HG03139 (cell line): ENCODE data around the gene POTEG.
"Not testable (repeated sequence)": the region's sequence is repeated elsewhere in the genome, so short reads cannot be mapped to it uniquely, and the experiment has no call there.

Source experiments
- ATAC-seq: cut with Tn5 transposase; IDR thresholded peaks from one replicate; pipeline ENCODE4 v1.9.1; 2021; ENCODE audit not compliant: unreplicated experiment

Gene POTEG

DNA sequence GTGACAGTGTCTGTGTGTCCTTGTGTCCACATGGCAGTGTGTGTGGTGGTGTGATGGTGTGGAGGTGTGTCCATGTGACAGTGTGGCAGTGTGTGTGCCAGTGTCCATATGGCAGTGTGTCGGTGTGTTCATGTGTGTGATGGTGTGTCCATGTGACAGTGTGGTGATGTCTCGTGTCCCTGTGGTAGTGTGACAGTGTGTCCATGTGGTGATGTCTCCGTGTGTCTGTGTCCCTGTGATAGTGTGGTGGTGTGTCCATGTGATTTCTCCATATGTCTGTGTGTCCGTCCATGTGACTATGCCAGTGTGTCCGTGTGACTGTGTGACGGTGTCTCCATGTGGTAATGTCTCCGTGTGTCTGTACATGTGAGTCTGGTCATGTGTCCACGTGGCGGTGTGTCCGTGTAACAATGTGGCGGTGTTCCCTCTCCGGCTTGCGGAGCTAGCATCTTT, 59.7 kb downstream of the POTEG start:
- ATAC-seq: not testable (repeated sequence)

DNA sequence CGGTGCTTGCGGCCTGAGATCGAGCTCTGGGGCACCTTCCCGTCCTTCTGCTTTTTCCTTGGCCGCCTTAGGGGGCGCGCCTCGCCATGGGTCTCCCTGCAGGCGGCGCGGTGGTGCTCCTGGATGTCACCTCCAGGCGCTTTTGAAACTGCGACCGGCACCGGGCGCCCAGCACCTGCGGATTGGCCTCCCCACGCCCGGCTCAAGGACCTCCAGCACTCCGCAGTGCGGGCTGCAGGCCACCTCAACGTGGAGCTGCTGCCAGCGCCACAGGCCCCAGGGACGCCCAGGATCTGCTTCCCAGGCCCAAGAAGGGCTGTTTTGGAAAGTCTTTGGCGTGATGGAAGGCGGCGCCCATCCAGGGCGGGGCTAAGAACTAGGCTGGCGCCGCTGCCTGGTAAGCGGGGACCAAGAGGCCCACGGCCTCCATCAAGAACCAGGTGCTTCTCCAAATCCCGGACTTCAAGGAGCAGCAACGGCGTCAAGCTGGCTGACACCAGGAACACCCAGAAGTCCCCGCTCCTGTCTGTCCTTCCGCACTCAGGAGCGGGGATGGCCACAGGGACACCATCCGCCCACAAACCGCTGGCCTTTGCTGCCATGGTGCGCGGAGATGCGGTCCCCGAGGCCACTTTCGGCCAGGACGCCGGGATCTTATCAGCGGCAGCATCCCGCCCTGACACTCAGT, 61.2 kb downstream of the POTEG start:
- ATAC-seq: not testable (repeated sequence)

DNA sequence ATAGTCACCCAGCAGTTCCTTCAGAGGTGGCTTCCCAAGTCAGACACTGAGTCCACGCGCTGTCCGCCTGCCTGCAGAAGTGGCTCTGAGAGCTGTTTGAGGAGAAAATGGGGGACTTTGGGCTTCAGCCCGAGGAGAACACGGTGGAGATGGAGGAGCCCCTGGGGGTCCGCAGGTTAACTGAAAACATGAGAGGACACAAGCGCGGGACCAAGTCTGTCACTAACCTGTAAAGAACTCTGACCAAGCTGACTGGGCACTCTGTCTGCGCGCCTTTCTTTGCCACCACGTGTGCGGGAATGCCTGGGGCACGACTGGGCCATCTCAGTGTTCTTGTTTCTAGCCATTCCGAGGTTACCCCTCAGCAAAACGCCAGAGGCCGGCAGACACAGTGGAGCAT, 62.4 kb downstream of the POTEG start:
- ATAC-seq: not testable (repeated sequence)

DNA sequence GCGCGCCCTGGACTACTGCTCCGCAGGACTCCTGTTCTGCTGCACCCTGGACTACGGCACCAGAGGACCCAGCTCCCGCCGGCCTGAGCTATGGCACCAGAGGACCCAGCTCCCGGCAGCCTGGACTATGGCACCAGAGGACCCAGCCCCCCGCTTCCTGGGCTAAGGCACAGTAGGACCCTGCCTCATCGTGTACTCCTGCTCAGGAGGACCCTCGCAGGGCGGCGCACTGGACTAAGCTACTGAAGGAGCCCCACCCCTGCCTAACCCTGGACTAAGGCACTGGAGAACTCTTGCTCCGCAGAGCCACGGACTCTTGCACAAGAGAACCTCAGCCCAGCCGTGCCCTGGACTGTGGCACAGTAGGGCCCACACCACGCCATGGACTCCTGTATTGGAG, 71.3 kb downstream of the POTEG start:
- ATAC-seq: not testable (repeated sequence)

DNA sequence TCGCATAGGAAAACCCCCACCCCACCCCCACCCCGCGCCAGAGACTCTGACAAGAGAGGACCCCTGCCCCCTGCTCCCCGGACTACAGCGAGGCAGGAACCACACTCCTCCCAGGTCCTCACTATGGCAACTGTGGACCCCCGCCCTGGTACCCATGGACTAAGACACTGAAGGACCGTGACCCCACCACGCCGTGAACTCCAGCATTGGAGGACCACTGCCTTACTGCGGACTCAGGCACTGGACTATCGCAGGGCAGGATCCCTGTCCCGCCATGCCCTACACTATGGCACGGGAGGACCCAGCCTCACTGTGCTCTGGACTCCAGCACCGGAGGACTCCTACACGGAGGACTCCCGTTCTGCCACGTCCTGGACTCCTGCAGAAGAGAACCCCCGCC, 71.8 kb downstream of the POTEG start:
- not testable (repeated sequence) for ATAC-seq

DNA sequence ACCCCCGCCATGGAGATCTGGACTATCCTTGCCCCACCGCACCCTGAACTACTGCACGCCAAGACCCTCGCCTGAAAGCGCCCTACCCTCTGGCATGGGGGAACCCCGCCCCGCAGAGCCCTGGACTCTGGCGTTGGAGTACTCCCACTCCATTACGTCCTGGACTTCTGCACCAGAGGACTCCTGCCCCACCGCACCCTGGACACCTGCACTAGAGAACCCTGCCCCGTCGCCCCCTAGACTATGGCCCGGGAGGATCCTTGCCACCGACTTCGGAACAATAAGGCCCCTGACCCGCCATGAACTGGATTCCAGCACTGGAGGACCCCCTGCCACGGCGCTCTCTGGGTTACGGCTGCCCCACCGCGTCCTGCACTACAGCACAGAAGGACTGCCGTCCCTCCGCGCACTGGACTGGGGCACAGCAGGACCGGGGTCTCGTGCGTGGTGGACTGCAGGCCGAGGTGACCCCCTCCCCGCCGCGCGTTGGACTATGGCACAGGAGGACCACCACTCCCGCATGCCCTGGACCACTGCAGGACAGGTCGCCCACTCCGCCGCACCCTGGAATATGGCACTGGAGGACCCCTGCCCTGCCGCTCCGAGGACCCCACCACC, 72.4 kb downstream of the POTEG start:
- ATAC-seq: not testable (repeated sequence)

DNA sequence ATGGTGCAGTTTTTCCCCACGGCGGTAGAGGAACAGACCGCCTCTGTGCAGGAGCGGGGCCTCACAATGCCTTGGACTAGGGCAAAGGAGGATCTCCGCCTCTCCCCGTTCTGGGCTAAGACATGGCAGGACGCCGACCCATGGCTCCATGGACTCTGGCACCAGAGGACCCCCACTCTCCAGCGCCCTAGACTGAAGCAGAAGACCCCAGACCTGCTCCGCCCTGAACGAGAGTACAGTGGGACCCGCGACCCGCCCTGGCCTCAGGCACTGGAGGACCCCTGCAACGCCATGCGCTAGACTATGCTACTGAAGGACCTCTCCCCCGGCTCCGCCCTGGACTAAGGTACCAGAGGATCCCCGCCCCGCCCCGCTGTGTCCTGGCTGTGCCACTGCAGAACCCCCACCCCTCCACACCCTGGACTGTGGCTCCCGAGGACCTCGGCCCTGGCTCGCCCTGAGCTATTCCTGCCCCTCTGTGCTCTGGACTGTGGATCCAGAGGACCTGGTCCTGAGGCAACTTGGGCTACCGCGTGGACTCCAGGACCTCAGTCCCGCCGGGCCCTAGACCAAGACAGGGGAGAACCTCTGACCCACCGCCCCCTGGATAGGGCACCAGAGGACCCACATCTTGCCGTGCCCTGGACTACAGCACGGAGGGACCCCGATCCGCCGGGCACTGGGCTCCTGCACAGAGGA, 73.1 kb downstream of the POTEG start:
- not testable (repeated sequence) for ATAC-seq
